Loucy (cell line): Measurements from ENCODE around the gene GSTT4.

Experiments
- H2AFZ ChIP-seq: fragments of 200-600 bp; sonication (generic); 2 replicates; pipeline ENCODE4 v1.6.0; 2016; ENCODE audit warnings: antibody characterized with exemption, mild to moderate bottlenecking, low read length, moderate library complexity
- H3F3A ChIP-seq: fragments of 200-600 bp; 2 replicates; pipeline ENCODE4 v1.6.0; 2016; ENCODE audit warnings: antibody characterized with exemption, low read depth, mild to moderate bottlenecking
- H3K27me3 ChIP-seq: fragments of 200-600 bp; sonication (generic); 2 replicates; pipeline ENCODE4 v1.6.1; 2014; ENCODE audit warnings: low read length, mild to moderate bottlenecking; ENCODE audit not compliant: insufficient read depth, poor library complexity, severe bottlenecking
- H3K36me3 ChIP-seq: fragments of 200-600 bp; sonication (generic); 2 replicates; pipeline ENCODE4 v1.6.1; 2016; ENCODE audit warnings: low read length; ENCODE audit not compliant: insufficient read depth
- H3K4me1 ChIP-seq: fragments of 200-600 bp; sonication (generic); 2 replicates; pipeline ENCODE4 v1.5.1; 2014; ENCODE audit warnings: low read length, mild to moderate bottlenecking; ENCODE audit not compliant: insufficient read depth, poor library complexity, severe bottlenecking
- H3K4me2 ChIP-seq: fragments of 200-600 bp; sonication (generic); 2 replicates; pipeline ENCODE4 v1.6.0; 2014; ENCODE audit warnings: antibody characterized with exemption, low read length, low read depth, mild to moderate bottlenecking; ENCODE audit not compliant: poor library complexity, severe bottlenecking
- H3K4me3 ChIP-seq: fragments of 200-600 bp; sonication (generic); 2 replicates; pipeline ENCODE4 v1.5.1; 2014; ENCODE audit warnings: low read length, mild to moderate bottlenecking, mixed read lengths; ENCODE audit not compliant: poor library complexity, severe bottlenecking
- H3K79me2 ChIP-seq: fragments of 200-600 bp; sonication (generic); 2 replicates; pipeline ENCODE4 v1.6.1; 2014; ENCODE audit warnings: low read length; ENCODE audit not compliant: insufficient read depth
- H3K9ac ChIP-seq: fragments of 200-600 bp; sonication (generic); 2 replicates; pipeline ENCODE4 v1.6.0; 2014; ENCODE audit warnings: mild to moderate bottlenecking, low read depth, low read length, moderate library complexity; ENCODE audit not compliant: poor library complexity, severe bottlenecking
- H3K9me2 ChIP-seq: fragments of 200-600 bp; sonication (generic); replicated peaks from 2 replicates; pipeline ENCODE4 v1.6.1; 2016; ENCODE audit warnings: low read depth, low read length, mixed read lengths
- H3K9me3 ChIP-seq: fragments of 200-600 bp; sonication (generic); 2 replicates; pipeline ENCODE4 v1.6.1; 2014; ENCODE audit warnings: mild to moderate bottlenecking, antibody characterized with exemption, low read length, low read depth; ENCODE audit not compliant: insufficient read depth
- H4K20me1 ChIP-seq: fragments of 200-600 bp; sonication (generic); 2 replicates; pipeline ENCODE4 v1.6.0; 2014; ENCODE audit warnings: antibody characterized with exemption, low read length, mild to moderate bottlenecking; ENCODE audit not compliant: insufficient read depth, poor library complexity, severe bottlenecking
- EZH2phosphoT487 ChIP-seq: fragments of 200-600 bp; IDR thresholded peaks from 2 replicates; pipeline ENCODE4 v1.6.1; 2018; ENCODE audit warnings: antibody characterized with exemption, mild to moderate bottlenecking, moderate library complexity, borderline replicate concordance
- TF ChIP-seq, protein P1 (sequence below): fragments of 200-600 bp; sonication (generic); conservative IDR thresholded peaks from 2 replicates; pipeline ENCODE4 v1.5.1; 2014; ENCODE audit warnings: mild to moderate bottlenecking, antibody characterized with exemption, low read length

Gene GSTT4

DNA sequence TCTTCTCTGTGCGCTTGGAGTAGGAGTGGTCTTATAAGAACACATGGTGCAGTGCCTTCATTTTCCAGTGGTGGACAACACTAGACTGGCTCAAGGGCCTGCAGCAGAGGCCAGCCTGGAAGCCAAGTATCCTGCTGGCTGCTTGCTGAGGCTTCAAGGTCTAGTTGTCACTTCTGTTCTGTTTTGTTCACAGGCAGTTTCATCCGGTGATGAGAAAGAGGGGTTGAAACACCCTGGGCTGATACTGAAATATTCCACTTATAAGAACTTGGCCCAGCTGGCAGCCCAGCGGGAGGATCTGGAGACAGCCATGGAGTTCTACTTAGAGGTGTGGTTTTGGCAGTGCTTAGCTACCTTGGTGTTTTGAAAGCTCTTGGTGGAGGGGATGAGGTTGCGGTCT is 35.7 kb upstream of the GSTT4 start:
- no peak overlapping the region for H3K9ac ChIP-seq
- peaks cover 94% of the 10 kb centered on the region; the same call in 1 of the 2 replicates for H3K36me3 ChIP-seq
- H3F3A ChIP-seq, result no peaks in the 10 kb centered on the region
- no peaks in the 10 kb centered on the region for H4K20me1 ChIP-seq
- no peaks in the 10 kb centered on the region for H3K79me2 ChIP-seq
- no peaks in the 10 kb centered on the region for H3K27me3 ChIP-seq
- H3K4me1 ChIP-seq, result no peaks in the 10 kb centered on the region
- no peaks in the 10 kb centered on the region for H3K9me2 ChIP-seq
- no peak overlapping the region for H3K4me3 ChIP-seq
- TF ChIP-seq, protein P1, sequence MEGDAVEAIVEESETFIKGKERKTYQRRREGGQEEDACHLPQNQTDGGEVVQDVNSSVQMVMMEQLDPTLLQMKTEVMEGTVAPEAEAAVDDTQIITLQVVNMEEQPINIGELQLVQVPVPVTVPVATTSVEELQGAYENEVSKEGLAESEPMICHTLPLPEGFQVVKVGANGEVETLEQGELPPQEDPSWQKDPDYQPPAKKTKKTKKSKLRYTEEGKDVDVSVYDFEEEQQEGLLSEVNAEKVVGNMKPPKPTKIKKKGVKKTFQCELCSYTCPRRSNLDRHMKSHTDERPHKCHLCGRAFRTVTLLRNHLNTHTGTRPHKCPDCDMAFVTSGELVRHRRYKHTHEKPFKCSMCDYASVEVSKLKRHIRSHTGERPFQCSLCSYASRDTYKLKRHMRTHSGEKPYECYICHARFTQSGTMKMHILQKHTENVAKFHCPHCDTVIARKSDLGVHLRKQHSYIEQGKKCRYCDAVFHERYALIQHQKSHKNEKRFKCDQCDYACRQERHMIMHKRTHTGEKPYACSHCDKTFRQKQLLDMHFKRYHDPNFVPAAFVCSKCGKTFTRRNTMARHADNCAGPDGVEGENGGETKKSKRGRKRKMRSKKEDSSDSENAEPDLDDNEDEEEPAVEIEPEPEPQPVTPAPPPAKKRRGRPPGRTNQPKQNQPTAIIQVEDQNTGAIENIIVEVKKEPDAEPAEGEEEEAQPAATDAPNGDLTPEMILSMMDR, result no peak
- TF ChIP-seq EZH2phosphoT487, result no peak
- H3K4me2 ChIP-seq, result no peak overlapping the region
- H2AFZ ChIP-seq, result no peak overlapping the region
- H3K9me3 ChIP-seq, result no peaks in the 10 kb centered on the region

- peaks cover 82% of the 10 kb centered on the region; the same call in 1 of the 2 replicates for H3K36me3 ChIP-seq
Observed at GRCh38 chr22:24039046-24039445, 33.8 kb upstream of the GSTT4 start.

DNA sequence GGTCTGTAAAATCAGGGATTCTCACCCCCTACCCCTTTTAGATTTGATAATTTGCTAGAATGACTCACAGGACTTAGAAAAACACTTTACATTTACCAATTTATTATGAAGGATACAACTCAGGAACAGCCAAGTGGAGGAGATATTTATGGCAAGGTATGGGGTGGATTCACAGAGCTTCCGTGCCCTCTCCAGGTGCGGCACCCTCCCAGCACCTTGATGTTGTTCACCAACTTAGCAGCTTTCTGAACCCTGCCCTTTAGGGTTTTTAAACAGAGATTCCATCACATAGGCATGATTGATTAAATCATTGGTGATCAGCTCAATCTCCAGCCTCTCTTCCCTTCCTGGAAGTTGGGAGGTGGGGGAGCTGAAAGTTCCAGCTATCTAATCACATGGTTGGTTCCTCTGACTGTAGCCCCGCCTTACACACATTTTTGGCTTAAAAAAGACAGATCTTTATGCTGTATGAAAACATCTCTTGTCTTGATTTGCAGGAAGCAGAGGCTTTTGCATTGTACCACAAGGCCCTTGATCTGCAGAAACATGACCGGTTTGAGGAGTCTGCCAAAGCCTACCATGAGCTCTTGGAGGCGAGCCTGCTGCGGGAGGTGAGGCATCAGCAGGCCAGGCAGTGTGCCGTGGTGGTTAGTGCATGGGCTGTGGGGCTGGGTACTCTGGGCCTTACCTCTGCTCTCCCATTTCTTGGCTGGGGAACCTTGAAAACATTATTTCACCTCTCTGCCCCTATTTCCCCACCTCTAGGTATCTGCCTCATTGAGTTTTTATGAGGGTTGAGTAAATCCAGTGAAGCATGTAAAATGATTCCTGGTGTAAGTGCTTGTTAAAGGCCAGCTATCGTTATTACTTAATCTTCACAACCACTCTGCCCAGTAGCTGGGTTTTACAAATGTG is 32.9 kb upstream of the GSTT4 start:
- H3K36me3 ChIP-seq, result peaks cover 72% of the 10 kb centered on the region; the same call in 1 of the 2 replicates
- H3K4me3 ChIP-seq, result no peak overlapping the region

More at GRCh38 chr22:24039046-24039445, 33.8 kb upstream of the GSTT4 start:
- Histone ChIP-seq H4K20me1 (no peaks in the 10 kb centered on the region), H3K79me2 (peaks cover 6% of the 10 kb centered on the region; the same call in 1 of the 2 replicates), H2AFZ (no peak overlapping the region), H3K4me2 (no peak overlapping the region), H3K4me1 (no peaks in the 10 kb centered on the region), H3K9ac (no peak overlapping the region), H3K9me2 (no peaks in the 10 kb centered on the region), H3K9me3 (no peaks in the 10 kb centered on the region), H3K27me3 (no peaks in the 10 kb centered on the region), H3F3A (no peaks in the 10 kb centered on the region), H3K4me3 (no peak overlapping the region)
- TF ChIP-seq, protein P1, result no peak
- no peak for TF ChIP-seq EZH2phosphoT487

More for the DNA sequence above, 32.9 kb upstream of the GSTT4 start:
- Histone ChIP-seq H3K27me3 (no peaks in the 10 kb centered on the region), H3K9me3 (no peaks in the 10 kb centered on the region), H2AFZ (no peak overlapping the region), H3K79me2 (peaks cover 13% of the 10 kb centered on the region; the same call in 1 of the 2 replicates), H3K4me1 (no peaks in the 10 kb centered on the region), H4K20me1 (peaks cover 4% of the 10 kb centered on the region), H3K9ac (no peak overlapping the region), H3K9me2 (no peaks in the 10 kb centered on the region), H3K4me2 (no peak overlapping the region), H3F3A (no peaks in the 10 kb centered on the region)
- TF ChIP-seq EZH2phosphoT487, result no peak
- TF ChIP-seq, protein P1, result no peak
